Endothelial cell (in vitro differentiated cells): ENCODE measurements around the gene ITGA2. TPM values are rescaled to one million over a fixed set of nuclear protein-coding genes. Genes with fewer than 3 reads are reported as not detected.

ENCODE experiments used
- DNase-seq: peaks from one replicate; pipeline ENCODE4 v3.0.0; 2021; ENCODE audit warnings: low spot score
- H3K27ac Mint-ChIP-seq: one replicate; pipeline ENCODE4 v1.8.0; 2021; ENCODE audit warnings: mixed read lengths, inconsistent platforms; ENCODE audit not compliant: unreplicated experiment
- H3K27me3 Mint-ChIP-seq: one replicate; pipeline ENCODE4 v1.8.0; 2021; ENCODE audit warnings: mild to moderate bottlenecking, moderate library complexity, mixed read lengths, inconsistent platforms; ENCODE audit not compliant: unreplicated experiment
- H3K36me3 Mint-ChIP-seq: one replicate; pipeline ENCODE4 v1.8.0; 2021; ENCODE audit warnings: mild to moderate bottlenecking, low read depth, mixed read lengths, inconsistent platforms; ENCODE audit not compliant: unreplicated experiment
- H3K4me1 Mint-ChIP-seq: one replicate; pipeline ENCODE4 v1.8.0; 2021; ENCODE audit warnings: mild to moderate bottlenecking, mixed read lengths, inconsistent platforms; ENCODE audit not compliant: unreplicated experiment
- H3K4me3 Mint-ChIP-seq: one replicate; pipeline ENCODE4 v1.8.0; 2021; ENCODE audit warnings: mild to moderate bottlenecking, mixed read lengths, inconsistent platforms; ENCODE audit not compliant: unreplicated experiment
- H3K9me3 Mint-ChIP-seq: one replicate; pipeline ENCODE4 v1.8.0; 2021; ENCODE audit warnings: mixed read lengths, inconsistent platforms; ENCODE audit not compliant: unreplicated experiment
- total RNA-seq: library from RNA; stranded (reverse); fragmentation: NEBNext Ultra II Directional; extraction: Animal tissue kit (Norgen Biotek cat#: 25700); gene quantifications from one replicate; pipeline ENCODE4 v1.2.1, GENCODE V29; 2021; ENCODE audit not compliant: unreplicated experiment
- TF ChIP-seq, protein P1 (sequence below): fragments of 200-600 bp; sonication (generic); IDR thresholded peaks from one replicate; pipeline ENCODE4 v1.5.0; 2021; ENCODE audit warnings: antibody characterized with exemption; ENCODE audit not compliant: unreplicated experiment

Gene ITGA2
- total RNA-seq, 1 donor from 2014 or later: 15.1 TPM

DNA sequence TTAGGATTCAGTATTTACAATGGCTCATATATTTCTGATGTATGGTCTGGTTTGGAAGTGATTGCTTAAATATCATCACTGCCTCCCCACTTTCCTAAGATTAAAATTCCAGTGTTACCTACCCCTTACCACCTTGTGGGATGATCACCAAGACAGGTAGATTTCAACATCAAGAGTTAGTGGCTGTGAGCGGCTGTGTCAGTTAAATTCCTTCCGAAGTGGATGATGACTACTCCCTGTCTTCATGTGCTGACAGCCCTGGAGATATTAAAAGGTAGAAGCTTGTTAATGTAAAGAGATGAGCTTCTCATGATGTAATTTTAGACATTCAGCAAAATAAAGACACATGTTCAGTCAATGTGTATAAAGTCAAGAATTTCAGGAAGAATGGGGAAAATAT is 4.2 kb downstream of the ITGA2 start:
- no peaks in the 10 kb centered on the region for H3K27me3 Mint-ChIP-seq
- DNase-seq: no peak
- H3K4me1 Mint-ChIP-seq: peaks cover 26% of the 10 kb centered on the region
- no peaks in the 10 kb centered on the region for H3K9me3 Mint-ChIP-seq
- TF ChIP-seq, protein P1, sequence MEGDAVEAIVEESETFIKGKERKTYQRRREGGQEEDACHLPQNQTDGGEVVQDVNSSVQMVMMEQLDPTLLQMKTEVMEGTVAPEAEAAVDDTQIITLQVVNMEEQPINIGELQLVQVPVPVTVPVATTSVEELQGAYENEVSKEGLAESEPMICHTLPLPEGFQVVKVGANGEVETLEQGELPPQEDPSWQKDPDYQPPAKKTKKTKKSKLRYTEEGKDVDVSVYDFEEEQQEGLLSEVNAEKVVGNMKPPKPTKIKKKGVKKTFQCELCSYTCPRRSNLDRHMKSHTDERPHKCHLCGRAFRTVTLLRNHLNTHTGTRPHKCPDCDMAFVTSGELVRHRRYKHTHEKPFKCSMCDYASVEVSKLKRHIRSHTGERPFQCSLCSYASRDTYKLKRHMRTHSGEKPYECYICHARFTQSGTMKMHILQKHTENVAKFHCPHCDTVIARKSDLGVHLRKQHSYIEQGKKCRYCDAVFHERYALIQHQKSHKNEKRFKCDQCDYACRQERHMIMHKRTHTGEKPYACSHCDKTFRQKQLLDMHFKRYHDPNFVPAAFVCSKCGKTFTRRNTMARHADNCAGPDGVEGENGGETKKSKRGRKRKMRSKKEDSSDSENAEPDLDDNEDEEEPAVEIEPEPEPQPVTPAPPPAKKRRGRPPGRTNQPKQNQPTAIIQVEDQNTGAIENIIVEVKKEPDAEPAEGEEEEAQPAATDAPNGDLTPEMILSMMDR: no peak
- H3K27ac Mint-ChIP-seq: no peak overlapping the region
- H3K36me3 Mint-ChIP-seq: no peaks in the 10 kb centered on the region
- no peak overlapping the region for H3K4me3 Mint-ChIP-seq

DNA sequence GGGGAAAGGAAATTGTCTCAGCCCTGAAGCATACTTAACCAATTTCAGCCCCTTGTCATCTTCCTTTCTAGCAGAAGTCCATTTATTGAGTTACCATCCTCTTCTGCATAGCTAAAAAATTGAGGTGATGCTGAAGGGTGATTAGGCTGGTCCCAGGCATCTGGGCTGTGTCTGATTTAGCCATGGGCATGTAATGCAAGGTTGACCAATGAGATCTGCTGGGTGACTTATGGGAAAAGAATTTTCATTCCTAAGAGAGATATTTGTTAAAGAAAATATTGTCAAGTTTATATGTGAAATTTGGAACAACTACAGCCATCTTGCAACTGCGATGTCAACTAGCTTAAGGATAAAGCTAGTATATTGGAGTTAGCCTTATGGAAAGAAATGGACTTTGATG is 5.1 kb downstream of the ITGA2 start:
- Mint-ChIP-seq H3K4me1 (peaks cover 23% of the 10 kb centered on the region), H3K9me3 (no peaks in the 10 kb centered on the region), H3K4me3 (no peak overlapping the region), H3K27ac (no peak overlapping the region), H3K27me3 (no peaks in the 10 kb centered on the region), H3K36me3 (no peaks in the 10 kb centered on the region)
- TF ChIP-seq, protein P1: no peak
- DNase-seq: no peak

DNA sequence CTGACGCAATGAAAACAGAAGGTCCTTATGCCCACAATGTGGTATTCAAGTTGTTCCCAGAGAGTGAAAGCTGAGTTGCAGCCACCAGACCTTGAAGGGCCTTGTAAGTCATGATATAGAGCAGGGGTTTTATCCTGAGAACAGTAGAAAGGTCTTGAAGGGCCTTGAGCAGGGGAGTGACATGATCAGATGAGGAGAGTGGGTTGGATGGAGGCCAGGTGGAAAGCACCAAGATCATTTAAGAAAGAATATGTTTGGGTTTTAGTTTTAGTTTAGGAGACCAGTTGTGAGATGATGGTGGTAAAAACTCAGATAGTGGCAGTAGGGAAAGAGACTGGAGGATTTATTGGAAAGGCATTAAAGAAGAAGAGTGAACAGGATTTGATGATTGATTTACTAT is 5.9 kb downstream of the ITGA2 start:
- Mint-ChIP-seq H3K4me3 (no peak overlapping the region), H3K4me1 (peaks cover 21% of the 10 kb centered on the region), H3K27ac (no peak overlapping the region), H3K9me3 (no peaks in the 10 kb centered on the region), H3K27me3 (no peaks in the 10 kb centered on the region), H3K36me3 (no peaks in the 10 kb centered on the region)
- TF ChIP-seq, protein P1: no peak
- DNase-seq: no peak

GRCh38 chr5:52995914-52996313 is 6.8 kb downstream of the ITGA2 start:
- TF ChIP-seq, protein P1: no peak
- Mint-ChIP-seq H3K27me3 (no peaks in the 10 kb centered on the region), H3K4me3 (no peak overlapping the region), H3K36me3 (no peaks in the 10 kb centered on the region), H3K27ac (no peak overlapping the region), H3K9me3 (no peaks in the 10 kb centered on the region), H3K4me1 (peaks cover 14% of the 10 kb centered on the region)
- no peak for DNase-seq

- no peaks in the 10 kb centered on the region for H3K27me3 Mint-ChIP-seq
- H3K27ac Mint-ChIP-seq: no peak overlapping the region
- no peaks in the 10 kb centered on the region for H3K36me3 Mint-ChIP-seq
- H3K4me1 Mint-ChIP-seq: peaks cover 12% of the 10 kb centered on the region
- no peak overlapping the region for H3K4me3 Mint-ChIP-seq
- TF ChIP-seq, protein P1: no peak
- DNase-seq: no peak
- no peaks in the 10 kb centered on the region for H3K9me3 Mint-ChIP-seq
Measured at GRCh38 chr5:52996979-52997378, 7.8 kb downstream of the ITGA2 start.
